ENCODE measurements around the gene JMJD1C.

DNA sequence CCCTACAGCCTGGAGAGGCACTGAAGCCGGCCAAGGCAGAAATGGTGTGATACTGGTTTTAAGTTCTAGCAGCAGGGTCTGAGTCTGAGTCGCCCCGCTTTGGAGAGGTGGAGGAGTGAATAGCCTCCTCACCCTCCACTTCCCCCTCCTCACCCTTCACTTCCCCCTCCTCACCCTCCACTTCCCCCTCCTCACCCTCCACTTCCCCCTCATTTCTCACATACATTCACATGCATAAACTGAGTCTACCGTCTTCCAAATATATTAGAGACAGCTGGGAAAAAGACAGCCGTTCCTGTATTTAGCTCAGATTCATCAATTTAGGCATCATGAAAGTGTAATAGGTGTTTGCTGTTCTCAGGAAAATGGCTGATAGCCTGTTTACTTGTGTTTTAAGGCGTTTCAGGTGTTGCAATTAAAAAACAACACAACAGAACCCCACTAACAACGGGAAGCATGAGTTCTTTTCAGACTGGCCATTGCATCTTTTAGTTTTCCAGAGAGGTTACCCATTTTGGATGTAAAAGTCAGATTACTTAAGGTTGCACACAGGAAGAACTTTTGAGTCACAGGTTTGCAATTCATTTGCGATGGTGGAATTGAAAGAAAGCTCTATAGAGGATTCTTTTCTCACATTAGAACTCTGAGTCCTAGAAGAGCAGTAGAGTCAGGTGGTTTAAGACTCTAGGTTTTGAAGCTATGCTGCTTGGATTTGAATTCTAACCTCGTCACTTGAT, 331.8 kb downstream of the JMJD1C start:
- TF ChIP-seq, protein P1, sequence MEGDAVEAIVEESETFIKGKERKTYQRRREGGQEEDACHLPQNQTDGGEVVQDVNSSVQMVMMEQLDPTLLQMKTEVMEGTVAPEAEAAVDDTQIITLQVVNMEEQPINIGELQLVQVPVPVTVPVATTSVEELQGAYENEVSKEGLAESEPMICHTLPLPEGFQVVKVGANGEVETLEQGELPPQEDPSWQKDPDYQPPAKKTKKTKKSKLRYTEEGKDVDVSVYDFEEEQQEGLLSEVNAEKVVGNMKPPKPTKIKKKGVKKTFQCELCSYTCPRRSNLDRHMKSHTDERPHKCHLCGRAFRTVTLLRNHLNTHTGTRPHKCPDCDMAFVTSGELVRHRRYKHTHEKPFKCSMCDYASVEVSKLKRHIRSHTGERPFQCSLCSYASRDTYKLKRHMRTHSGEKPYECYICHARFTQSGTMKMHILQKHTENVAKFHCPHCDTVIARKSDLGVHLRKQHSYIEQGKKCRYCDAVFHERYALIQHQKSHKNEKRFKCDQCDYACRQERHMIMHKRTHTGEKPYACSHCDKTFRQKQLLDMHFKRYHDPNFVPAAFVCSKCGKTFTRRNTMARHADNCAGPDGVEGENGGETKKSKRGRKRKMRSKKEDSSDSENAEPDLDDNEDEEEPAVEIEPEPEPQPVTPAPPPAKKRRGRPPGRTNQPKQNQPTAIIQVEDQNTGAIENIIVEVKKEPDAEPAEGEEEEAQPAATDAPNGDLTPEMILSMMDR (conservative IDR thresholded peaks at IDR 0.05; ENCODE audit: low read length), result no peak; the same call in 1 of the 2 replicates
- TF ChIP-seq EZH2phosphoT487 (IDR thresholded peaks at IDR 0.05; ENCODE audit: borderline replicate concordance, low read depth, low read length), result no peak
